Astrocyte (in vitro differentiated cells and primary cell): ENCODE measurements around the gene TNFSF13. TPM values are rescaled to one million over a fixed set of nuclear protein-coding genes. Genes with fewer than 3 reads are reported as not detected.

Source experiments
- DNase-seq: peaks from one replicate; pipeline ENCODE4 v3.0.0-alpha.2; 2010; ENCODE audit warnings: low read depth
- FAIRE-seq: peaks from 2 replicates; lab custom pipeline; 2011; peaks lifted over from hg19 to GRCh38; lab: Jason Lieb, UNC
- H2AFZ ChIP-seq: 2 replicates; pipeline ENCODE4 v1.6.0; 2012; ENCODE audit warnings: low read depth, low read length, inconsistent platforms
- H3K27ac ChIP-seq: 2 replicates; pipeline ENCODE4 v1.5.1; 2011; ENCODE audit warnings: low read depth, low read length, inconsistent platforms
- H3K27me3 ChIP-seq: 2 replicates; pipeline ENCODE4 v1.6.0; 2011; ENCODE audit warnings: low read length, inconsistent platforms; ENCODE audit not compliant: insufficient read depth
- H3K36me3 ChIP-seq: 2 replicates; pipeline ENCODE4 v1.5.1; 2011; ENCODE audit warnings: low read length, inconsistent platforms; ENCODE audit not compliant: insufficient read depth
- H3K4me1 ChIP-seq: 2 replicates; pipeline ENCODE4 v1.5.1; 2011; ENCODE audit warnings: low read length, inconsistent platforms; ENCODE audit not compliant: insufficient read depth
- H3K4me2 ChIP-seq: 2 replicates; pipeline ENCODE4 v1.6.0; 2012; ENCODE audit warnings: low read length, inconsistent platforms
- H3K4me3 ChIP-seq: 2 replicates; pipeline ENCODE4 v1.5.1; 2011; ENCODE audit warnings: low read depth, mild to moderate bottlenecking, low read length, inconsistent platforms; ENCODE audit not compliant: insufficient read depth
- H3K79me2 ChIP-seq: 2 replicates; pipeline ENCODE4 v1.6.0; 2012; ENCODE audit warnings: mild to moderate bottlenecking, low read length, inconsistent platforms; ENCODE audit not compliant: insufficient read depth
- H3K9ac ChIP-seq: 2 replicates; pipeline ENCODE4 v1.6.0; 2012; ENCODE audit warnings: mild to moderate bottlenecking, low read length, inconsistent platforms
- H3K9me3 ChIP-seq: 2 replicates; pipeline ENCODE4 v1.5.1; 2012; ENCODE audit warnings: low read depth, mild to moderate bottlenecking, low read length, inconsistent platforms; ENCODE audit not compliant: insufficient read depth
- H4K20me1 ChIP-seq: 2 replicates; pipeline ENCODE4 v1.6.0; 2012; ENCODE audit warnings: low read length, inconsistent platforms; ENCODE audit not compliant: insufficient read depth
- H3K27ac Mint-ChIP-seq: one replicate; pipeline ENCODE4 v1.8.0; 2021; ENCODE audit warnings: mild to moderate bottlenecking, mixed read lengths; ENCODE audit not compliant: unreplicated experiment
- H3K27me3 Mint-ChIP-seq: one replicate; pipeline ENCODE4 v1.8.0; 2021; ENCODE audit warnings: low read depth, mixed read lengths; ENCODE audit not compliant: unreplicated experiment
- H3K36me3 Mint-ChIP-seq: one replicate; pipeline ENCODE4 v1.8.0; 2021; ENCODE audit warnings: low read depth, mixed read lengths; ENCODE audit not compliant: unreplicated experiment
- H3K4me1 Mint-ChIP-seq: one replicate; pipeline ENCODE4 v1.8.0; 2021; ENCODE audit warnings: low read depth, mixed read lengths; ENCODE audit not compliant: unreplicated experiment
- H3K4me3 Mint-ChIP-seq: one replicate; pipeline ENCODE4 v1.8.0; 2021; ENCODE audit warnings: mild to moderate bottlenecking, moderate library complexity, mixed read lengths; ENCODE audit not compliant: unreplicated experiment
- H3K9me3 Mint-ChIP-seq: one replicate; pipeline ENCODE4 v1.8.0; 2021; ENCODE audit warnings: mild to moderate bottlenecking, mixed read lengths; ENCODE audit not compliant: unreplicated experiment
- EZH2 ChIP-seq: IDR thresholded peaks from 2 replicates; pipeline ENCODE4 v1.6.1; 2012; ENCODE audit warnings: mild to moderate bottlenecking, low read length, inconsistent platforms; ENCODE audit not compliant: insufficient read depth
- total RNA-seq: library from RNA; stranded (reverse); gene quantifications from 2 replicates; pipeline ENCODE4 v1.2.1, GENCODE V29; 2021
- TF ChIP-seq, protein P1 (sequence below): IDR thresholded peaks from 2 replicates; pipeline ENCODE4 v1.5.1; 2011; ENCODE audit warnings: low read depth, mild to moderate bottlenecking, inconsistent platforms, low read length, moderate library complexity; ENCODE audit not compliant: insufficient read depth

The TNFSF13 gene
- total RNA-seq, 1 donor from 2014 or later, result 0.93 TPM

GRCh38 chr17:7559320-7560171 is 996 bp downstream of the TNFSF13 start:
- Mint-ChIP-seq H3K4me3 (peak overlapping the region; percentile 89), H3K4me1 (peaks cover 17% of the 10 kb centered on the region), H3K27me3 (no peaks in the 10 kb centered on the region), H3K36me3 (no peaks in the 10 kb centered on the region), H3K27ac (peak overlapping the region; percentile 53), H3K9me3 (no peaks in the 10 kb centered on the region)
- H3K4me3 ChIP-seq, result no peak overlapping the region
- H3K4me2 ChIP-seq, result no peak overlapping the region
- peaks cover 28% of the 10 kb centered on the region for H3K79me2 ChIP-seq
- TF ChIP-seq, protein P1, sequence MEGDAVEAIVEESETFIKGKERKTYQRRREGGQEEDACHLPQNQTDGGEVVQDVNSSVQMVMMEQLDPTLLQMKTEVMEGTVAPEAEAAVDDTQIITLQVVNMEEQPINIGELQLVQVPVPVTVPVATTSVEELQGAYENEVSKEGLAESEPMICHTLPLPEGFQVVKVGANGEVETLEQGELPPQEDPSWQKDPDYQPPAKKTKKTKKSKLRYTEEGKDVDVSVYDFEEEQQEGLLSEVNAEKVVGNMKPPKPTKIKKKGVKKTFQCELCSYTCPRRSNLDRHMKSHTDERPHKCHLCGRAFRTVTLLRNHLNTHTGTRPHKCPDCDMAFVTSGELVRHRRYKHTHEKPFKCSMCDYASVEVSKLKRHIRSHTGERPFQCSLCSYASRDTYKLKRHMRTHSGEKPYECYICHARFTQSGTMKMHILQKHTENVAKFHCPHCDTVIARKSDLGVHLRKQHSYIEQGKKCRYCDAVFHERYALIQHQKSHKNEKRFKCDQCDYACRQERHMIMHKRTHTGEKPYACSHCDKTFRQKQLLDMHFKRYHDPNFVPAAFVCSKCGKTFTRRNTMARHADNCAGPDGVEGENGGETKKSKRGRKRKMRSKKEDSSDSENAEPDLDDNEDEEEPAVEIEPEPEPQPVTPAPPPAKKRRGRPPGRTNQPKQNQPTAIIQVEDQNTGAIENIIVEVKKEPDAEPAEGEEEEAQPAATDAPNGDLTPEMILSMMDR, result no peak
- TF ChIP-seq EZH2, result no peak
- peaks cover 9% of the 10 kb centered on the region for H4K20me1 ChIP-seq
- no peaks in the 10 kb centered on the region for H3K27me3 ChIP-seq
- peaks cover 1% of the 10 kb centered on the region for H3K36me3 ChIP-seq
- H3K27ac ChIP-seq, result no peak overlapping the region
- DNase-seq (no peak), FAIRE-seq (no peak)
- H3K9me3 ChIP-seq, result no peaks in the 10 kb centered on the region
- H3K9ac ChIP-seq, result peak overlapping the region; percentile 88
- no peak overlapping the region for H2AFZ ChIP-seq
- H3K4me1 ChIP-seq, result peaks cover 25% of the 10 kb centered on the region

GRCh38 chr17:7560172-7561027 is 1.9 kb downstream of the TNFSF13 start:
- H3K4me3 Mint-ChIP-seq, result peak overlapping the region; percentile 89
- H3K4me1 Mint-ChIP-seq, result peaks cover 17% of the 10 kb centered on the region
- no peaks in the 10 kb centered on the region for H3K27me3 ChIP-seq
- H3K27me3 Mint-ChIP-seq, result no peaks in the 10 kb centered on the region
- H3K9ac ChIP-seq, result peak overlapping the region; percentile 88
- peak overlapping the region; percentile 17 for H3K27ac ChIP-seq
- no peak for TF ChIP-seq EZH2
- TF ChIP-seq, protein P1, result peak; percentile 64
- H2AFZ ChIP-seq, result peak overlapping the region; percentile 92
- H3K36me3 ChIP-seq, result peaks cover 10% of the 10 kb centered on the region
- H3K27ac Mint-ChIP-seq, result peak overlapping the region; percentile 75
- no peak for FAIRE-seq
- H3K9me3 Mint-ChIP-seq, result no peaks in the 10 kb centered on the region
- H3K79me2 ChIP-seq, result peaks cover 36% of the 10 kb centered on the region
- peaks cover 25% of the 10 kb centered on the region for H3K4me1 ChIP-seq
- no peaks in the 10 kb centered on the region for H3K9me3 ChIP-seq
- H3K4me3 ChIP-seq, result peak overlapping the region; percentile 88
- H3K4me2 ChIP-seq, result peak overlapping the region; percentile 100
- peaks cover 3% of the 10 kb centered on the region for H3K36me3 Mint-ChIP-seq
- H4K20me1 ChIP-seq, result peaks cover 17% of the 10 kb centered on the region
- peak; percentile 36 for DNase-seq
